ENCODE results near the gene NPM1.
A peak's percentile ranks its signal among the peaks of the same experiment; 100 is the strongest.
"Not testable (repeated sequence)": the region's sequence is repeated elsewhere in the genome, so short reads cannot be mapped to it uniquely, and the experiment has no call there.

Gene NPM1, protein sequence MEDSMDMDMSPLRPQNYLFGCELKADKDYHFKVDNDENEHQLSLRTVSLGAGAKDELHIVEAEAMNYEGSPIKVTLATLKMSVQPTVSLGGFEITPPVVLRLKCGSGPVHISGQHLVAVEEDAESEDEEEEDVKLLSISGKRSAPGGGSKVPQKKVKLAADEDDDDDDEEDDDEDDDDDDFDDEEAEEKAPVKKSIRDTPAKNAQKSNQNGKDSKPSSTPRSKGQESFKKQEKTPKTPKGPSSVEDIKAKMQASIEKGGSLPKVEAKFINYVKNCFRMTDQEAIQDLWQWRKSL

DNA sequence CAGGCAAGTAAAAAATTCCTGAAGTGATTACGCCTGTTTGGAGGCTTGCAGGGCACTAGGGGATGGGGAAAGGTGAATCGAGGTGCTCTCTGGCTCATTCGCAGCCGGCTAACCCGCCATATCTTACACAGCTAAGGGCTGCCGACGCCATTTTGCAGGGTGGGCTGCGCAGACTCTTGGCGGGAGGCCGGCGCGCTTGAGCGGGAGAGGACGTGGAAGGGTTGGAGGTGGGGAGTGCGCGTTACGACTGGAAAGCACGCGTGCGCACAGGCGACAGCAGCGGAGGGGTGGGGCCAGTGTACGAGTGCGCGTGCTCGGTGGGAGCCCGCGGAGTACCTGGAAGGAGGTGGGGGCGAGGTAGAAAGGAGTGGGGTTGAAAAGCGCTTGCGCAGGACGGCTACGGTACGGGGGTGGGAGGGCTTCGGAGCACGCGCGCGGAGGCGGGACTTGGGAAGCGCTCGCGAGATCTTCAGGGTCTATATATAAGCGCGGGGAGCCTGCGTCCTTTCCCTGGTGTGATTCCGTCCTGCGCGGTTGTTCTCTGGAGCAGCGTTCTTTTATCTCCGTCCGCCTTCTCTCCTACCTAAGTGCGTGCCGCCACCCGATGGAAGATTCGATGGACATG lies at the start of gene NPM1:
TSS of gene NPM1 (plus strand) at position 505 of the 625 bp plus-strand sequence. CDS start at position 605, 100 bp downstream.
- DNase-seq (ENCODE audit: low read depth): peak; percentile 97

DNA sequence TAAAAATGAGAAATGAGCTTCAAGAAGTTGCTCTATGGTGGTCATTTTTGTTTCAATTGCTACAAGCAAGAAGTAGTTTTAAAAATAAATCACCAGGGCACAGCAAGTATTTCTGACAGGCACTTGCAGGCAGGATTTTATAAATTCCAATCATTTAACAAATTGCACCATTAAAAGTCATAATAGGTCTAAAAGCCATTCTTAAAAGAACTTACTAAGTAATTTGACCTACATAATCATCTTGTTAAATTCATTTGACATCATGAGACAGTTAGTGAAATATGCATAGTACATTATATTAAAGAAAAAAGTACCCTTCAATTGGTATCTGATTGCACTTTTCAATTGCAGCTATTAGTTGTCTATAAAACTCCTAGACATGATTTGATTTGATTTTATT lies 47.6 kb upstream of the NPM1 start:
- no peak for DNase-seq (ENCODE audit: low read depth)

DNA sequence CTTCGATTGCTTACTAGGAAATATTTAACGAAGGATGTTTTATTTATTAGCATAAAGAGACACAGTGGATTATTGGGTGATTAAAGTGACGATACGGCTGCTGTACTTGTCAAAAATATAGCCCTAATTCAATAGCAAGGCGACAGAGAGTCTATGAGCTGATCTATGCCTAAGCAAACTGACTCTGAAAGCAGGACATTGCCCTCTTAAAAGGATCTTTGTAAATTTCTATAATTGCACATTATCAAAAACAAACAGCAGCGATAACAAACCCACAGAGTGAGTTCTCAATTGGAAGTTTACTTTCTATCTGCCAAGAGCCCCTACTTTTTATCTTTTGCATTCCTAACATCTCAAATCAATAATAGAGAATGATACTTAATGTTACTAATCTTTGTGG lies 47.2 kb upstream of the NPM1 start:
- DNase-seq (ENCODE audit: low read depth): no peak

DNA sequence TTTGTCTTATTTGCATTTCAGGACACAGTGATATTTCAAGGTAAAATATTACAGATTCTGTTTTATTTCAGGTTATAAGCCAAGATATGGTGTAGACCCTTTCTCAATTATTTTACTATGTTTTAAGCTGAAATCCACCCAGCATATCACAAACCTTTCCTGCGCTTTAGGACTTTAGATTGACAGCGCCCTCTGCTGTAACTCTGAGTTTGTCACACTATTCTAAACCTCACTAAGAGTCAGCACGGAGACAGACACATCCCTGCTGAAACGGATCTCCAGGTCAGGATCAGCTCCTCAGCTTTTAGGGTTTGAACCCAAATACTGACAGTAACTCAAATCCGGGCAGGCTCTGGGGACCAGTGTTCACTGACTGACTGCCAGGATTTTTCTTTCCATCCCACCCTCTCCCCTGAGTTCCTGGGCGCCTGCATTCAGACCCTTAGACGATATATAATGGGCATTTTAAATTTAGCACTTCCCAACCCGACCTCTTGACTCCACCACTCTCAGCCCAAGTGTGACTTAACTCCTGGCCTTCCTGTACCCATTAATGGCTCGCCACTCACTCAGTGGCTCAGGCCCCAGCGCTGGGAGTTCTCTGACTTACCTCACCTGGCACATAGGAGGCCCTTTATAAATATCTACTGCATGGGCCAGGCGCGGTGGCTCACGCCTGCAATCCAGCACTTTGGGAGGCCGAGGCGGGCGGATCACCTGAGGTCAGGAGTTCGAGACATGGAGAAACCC lies 45.1 kb upstream of the NPM1 start:
- DNase-seq (ENCODE audit: low read depth): peak; percentile 4

DNA sequence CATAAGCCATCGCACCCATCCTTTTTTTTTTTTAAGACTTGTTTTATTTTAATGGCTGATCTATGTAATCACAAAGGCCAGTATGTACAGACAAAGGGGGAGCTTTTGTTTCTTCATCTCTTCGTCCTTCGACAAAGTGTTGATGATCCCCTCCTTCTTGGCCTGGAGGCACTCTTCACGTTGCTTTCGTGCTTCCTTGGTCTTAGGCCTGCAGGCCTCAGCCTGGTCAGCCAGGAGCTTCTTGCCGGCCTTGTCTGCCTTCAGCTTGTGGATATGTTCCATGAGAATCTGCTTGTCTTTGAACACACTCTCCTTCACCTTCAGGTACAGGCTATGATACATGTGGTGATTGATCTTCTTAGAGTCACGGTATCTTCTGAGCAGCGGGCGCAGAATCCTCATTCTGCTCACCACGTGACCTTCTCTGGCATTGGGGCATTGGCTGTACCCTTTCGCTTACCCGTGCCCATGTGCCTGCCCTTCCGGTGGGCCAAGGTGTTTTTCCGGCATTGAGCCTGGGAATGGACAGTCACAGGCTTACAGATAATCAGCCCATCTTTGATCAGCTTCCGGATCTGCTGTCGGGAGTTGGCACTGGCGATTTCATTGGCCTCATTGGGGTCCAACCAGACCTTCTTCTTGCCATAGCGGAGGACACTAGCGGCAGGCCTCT lies 42.6 kb upstream of the NPM1 start:
- DNase-seq (ENCODE audit: low read depth): no peak

DNA sequence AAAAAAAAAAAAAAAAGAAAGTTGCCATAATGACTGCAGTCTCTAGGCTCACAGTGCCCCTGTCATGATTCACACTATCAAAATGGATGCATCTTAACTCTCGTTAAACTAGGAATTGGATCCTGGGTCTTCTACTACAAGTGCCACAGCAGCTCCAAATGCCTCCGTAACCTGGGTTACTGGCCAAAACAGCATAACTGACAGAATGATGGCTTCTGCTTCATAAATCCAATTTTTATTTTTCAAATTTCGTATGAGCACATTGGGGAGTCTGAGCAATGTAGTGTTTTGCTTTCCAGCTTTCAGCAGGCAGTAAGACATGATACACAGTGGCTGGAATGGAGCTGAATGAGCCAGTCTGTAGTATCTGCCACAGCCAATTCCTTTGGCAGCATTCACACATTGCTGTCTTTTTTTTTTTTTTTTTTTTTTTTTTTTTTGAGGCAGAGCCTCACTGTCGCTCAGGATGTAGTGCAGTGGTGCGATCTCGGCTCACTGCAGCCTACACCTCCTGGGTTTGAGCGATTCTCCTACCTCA lies 36.0 kb upstream of the NPM1 start:
- no peak for DNase-seq (ENCODE audit: low read depth)

DNA sequence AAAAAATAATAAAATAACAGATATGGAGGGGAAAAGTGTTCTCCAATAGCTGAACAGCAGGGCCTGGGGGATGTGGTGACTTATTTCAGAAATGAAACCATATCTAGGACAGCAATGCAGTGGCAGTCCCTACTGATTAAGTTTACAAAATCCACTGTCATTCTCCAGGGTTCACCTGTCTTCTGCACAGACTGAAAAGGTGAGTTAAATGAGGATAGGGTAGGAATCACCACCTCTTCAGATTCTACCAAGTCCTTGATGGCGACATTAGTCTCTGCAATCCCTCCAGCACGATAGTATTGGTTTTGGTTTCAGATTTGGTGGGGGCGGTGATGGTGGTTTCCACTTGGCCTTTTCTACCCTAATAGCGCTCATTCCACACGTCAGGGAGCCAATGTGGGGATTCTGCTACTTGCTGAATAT lies 32.3 kb upstream of the NPM1 start:
- DNase-seq (ENCODE audit: low read depth): no peak

DNA sequence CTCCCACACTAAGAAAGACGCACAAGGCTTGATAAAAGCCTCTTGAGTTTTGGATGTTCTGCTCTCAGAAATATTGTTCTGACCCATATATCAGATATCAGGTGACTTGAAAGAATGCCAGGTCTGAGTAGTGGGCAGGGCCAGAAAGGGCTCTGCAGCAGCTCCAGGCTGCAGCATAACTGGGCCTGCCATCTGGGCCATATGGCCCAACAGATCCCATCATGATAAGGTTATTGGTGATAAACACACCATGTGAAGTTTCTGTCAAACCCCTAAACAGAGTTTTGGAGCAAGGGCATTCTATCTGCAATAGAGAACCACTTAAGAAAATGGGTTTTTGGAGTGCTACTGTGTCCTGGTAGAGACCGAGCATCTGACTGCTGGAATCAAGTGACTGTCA lies 29.8 kb upstream of the NPM1 start:
- no peak for DNase-seq (ENCODE audit: low read depth)

DNA sequence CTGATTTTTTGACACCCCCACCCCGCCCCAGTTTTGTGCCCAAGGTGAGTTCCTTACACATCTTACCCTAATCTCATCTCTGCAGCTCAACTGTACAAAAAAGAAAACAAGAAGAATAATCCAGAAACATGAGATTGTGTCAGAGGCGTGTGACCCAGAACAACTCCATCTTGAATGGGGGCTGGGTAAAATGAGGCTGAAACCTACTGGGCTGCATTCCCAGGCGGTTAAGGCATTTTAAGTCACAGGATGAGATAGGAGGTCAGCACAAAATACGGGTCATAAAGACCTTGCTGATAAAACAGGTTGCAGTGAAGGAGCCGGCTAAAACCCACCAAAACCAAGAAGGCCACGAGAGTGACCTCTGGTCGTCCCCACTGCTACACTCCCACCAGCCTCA lies 26.5 kb upstream of the NPM1 start:
- DNase-seq (ENCODE audit: low read depth): not testable (repeated sequence)

DNA sequence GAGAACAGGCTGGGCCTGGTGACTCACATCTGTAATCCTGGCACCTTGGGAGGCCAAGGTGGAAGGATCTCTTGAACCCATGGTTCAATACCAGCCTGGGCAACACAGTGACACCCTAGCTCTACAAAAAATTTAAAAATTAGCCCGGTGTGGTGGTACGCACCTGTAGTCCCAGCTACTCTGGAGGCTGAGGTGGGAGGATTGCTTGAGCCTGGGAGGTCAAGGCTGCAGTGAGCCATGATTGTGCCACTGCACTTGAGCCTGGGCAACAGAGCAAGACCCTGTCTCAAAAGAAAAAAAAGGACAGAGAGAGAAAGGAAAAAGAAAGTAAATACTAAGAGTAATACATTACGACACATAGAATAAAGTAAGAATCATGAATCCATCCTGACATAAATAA lies 24.4 kb upstream of the NPM1 start:
- DNase-seq (ENCODE audit: low read depth): not testable (repeated sequence)

DNA sequence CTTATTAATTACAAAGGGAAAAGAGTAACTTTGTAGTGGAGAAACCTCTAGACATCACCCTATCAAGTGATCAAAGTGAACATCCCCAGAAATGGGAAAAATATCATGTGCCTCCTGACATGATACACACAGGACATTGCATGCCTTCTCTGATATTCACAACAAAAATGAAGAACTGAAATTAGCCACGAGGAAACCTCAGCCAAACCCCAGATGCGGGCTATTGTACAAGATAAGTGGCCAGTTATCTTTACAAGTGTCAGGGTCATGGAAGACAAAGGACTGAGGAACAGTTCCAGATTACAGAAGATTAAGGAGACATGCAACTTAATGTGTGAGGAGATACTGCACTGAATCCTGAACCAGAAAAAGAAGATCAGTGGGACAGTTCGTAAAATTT lies 23.8 kb upstream of the NPM1 start:
- DNase-seq (ENCODE audit: low read depth): no peak

DNA sequence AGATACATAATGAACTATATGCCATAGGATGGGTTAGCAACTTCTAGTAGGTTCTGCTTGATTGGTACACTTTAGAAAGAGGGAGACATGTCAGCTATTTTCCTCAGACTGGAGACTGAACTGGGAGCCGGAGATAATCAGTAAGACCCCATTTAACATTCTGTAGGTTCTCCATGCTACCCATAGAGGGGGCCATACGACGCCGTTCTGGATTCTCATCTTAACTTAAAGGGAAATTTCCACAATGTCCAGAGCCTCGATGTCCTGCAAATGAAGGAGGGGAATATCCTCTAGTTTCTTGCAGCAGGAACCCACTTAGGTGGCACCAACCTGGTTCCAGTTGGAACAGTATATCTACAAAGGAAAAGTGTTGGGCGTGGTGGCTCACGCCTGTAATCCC lies 22.3 kb upstream of the NPM1 start:
- DNase-seq (ENCODE audit: low read depth): no peak

DNA sequence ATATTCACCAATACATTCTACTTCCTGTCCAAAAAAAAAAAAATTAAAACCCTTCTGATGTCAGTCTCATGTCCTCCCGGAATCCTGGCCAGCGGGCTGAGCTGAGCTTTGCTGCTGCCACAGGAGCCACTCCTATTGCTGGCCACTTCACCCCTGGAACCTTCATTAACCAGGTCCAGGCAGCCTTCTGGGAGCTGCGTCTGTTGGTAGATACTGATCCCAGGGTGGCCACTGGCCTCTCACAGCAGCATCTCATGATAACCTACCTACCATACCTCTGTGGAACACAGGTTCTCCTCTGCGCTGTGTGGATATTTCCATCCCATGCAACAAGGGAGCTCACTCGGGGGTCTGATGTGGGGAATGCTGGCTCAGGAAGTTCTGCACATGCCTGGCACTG lies 21.0 kb upstream of the NPM1 start:
- no peak for DNase-seq (ENCODE audit: low read depth)

DNA sequence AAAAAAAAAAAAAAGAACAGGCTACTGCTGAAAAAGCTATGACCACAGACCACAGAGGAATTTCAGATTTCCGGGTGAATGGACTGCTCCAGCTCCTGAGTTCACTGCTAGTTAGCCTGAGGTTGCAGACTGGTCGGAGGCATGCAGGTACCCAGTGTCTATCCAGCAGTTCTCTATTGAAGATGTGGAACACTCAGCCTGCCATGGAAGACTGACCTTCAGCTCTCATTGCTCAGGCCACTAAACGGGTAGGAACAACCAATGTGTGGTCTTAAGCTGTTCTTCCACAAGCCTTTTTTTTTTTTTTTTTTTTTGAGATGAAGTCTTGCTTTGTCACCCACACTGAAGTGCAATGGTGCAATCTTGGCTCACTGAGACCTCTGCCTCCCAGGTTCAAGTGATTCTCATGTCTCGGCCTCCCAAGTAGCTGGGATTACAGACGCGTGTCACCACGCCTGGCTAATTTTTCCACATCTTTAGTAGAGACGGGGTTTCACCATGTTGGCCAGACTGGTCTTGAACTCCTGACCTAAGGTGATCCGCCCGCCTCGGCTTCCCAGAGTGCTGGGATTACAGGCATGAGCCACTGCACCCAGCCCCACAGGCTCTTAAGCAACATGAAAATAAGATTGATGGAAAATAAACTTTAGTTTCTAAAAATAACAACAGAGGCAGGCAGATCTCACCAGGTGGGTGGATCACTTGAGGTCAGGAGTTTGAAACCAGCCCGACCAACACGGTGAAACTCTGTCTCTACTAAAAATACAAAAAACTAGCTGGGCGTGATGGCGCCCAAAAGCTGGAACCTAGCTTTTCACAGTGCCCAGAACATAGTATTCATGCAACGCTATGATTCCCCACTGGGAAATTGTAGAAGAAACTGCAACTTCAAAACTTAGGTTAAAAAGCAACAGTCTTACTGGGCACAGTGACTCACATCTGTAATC lies 20.0 kb upstream of the NPM1 start:
- DNase-seq (ENCODE audit: low read depth): no peak

DNA sequence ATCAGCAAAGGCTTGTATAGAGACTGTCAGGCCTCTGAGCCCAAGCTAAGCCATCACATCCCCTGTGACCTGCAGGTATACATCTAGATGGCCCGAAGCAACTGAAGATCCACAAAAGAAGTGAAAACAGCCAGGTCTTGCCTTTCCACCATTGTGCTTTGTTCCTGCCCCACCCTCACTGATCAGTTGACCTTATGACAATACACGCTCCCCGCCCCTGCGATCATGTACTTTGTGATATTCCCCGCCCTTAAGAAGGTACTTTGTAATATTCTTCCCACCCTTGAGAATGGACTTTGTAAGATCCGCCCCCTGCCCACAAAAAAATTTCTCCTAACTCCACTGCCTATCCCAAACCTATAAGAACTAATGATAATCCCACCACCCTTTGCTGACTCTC lies 18.6 kb upstream of the NPM1 start:
- DNase-seq (ENCODE audit: low read depth): no peak

DNA sequence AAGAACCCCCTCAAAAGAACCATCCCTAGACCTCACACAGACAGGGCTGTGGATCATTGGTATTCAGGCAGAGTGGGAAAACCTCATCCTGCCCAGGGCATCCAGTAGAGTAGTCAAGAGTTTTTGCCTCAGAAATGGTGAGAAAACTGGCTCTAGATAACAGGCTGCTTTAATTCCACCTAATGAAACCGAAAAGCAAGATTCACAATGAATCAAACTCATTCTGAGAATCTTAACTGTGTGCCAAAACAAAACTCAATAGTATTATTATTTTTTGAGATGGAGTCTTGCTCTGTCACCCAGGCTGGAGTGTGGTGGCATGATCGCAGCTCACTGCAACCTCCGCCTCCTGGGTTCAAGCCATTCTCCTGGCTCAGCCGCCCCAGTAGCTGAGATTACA lies 17.8 kb upstream of the NPM1 start:
- no peak for DNase-seq (ENCODE audit: low read depth)

DNA sequence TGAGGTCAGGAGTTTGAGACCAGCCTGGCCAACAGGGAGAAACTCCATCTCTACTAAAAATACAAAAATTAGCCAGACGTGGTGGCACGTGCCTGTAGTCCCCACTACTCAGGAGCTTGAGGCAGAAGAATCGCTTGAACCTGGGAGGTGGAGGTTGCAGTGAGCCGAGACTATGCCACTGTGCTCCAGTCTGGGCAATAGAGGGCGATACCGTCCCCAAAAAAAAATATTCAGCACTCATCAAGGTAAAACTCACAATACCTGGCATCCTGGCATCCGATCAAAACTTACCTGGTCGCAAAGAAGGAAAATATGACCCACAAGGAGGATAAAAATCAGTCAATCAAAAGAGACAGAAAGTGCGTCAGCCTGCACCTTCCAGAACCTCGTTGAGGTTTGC lies 16.8 kb upstream of the NPM1 start:
- not testable (repeated sequence) for DNase-seq (ENCODE audit: low read depth)

DNA sequence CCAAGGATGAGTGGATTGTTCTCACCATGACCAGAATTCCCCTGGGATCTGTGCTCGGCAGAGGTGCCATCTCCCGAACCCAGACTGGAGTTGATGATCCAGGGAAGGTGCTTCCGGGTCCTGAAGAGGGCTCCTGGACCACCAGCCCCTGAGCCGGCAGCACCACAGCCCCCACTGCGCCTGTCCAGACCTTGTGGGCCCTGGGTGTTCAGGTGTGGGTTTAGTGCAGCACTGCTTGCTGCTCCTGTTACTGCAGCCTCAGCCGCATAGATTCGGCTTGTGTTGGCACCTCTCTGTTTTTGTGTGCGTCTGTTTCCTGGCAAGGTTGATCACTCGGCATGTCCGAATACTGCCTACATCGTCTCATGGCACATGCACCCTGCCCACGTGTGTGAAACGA lies 16.3 kb upstream of the NPM1 start:
- DNase-seq (ENCODE audit: low read depth): no peak

DNA sequence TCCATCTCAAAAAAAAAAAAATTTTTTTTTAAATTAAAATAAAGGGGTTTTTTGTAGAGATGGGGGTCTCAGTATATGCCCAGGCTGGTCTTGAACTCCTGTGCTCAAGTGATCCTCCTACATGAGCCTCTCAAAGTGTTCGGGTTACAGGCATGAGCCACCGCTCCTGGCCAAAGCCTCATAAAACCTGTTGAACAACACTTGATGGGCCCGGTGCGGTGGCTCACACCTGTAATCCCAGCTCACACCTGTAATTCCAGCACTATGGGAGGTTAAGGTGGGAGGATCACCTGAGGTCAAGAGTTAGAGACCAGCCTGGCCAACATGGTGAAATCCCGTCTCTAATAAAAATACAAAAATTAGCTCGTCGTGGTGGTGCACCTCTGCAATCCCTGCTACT lies 7.7 kb upstream of the NPM1 start:
- DNase-seq (ENCODE audit: low read depth): no peak

DNA sequence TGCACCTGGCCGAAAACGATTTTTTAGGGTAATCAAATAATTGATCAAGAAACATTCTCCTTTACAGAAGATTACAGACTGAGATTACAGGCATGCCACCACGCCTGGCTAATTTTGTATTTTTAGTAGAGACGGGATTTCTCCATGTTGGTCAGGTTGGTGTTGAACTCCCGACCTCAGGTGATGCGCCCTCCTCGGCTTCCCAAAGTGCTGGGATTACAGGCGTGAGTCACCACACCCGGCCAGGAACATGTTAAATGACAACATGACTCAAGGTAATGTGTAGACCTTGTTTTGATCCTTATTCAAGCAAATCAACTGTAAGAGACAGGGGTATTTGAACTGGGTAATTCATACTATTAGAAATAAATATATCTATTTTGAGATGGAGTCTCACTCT lies 3.2 kb upstream of the NPM1 start:
- not testable (repeated sequence) for DNase-seq (ENCODE audit: low read depth)

DNA sequence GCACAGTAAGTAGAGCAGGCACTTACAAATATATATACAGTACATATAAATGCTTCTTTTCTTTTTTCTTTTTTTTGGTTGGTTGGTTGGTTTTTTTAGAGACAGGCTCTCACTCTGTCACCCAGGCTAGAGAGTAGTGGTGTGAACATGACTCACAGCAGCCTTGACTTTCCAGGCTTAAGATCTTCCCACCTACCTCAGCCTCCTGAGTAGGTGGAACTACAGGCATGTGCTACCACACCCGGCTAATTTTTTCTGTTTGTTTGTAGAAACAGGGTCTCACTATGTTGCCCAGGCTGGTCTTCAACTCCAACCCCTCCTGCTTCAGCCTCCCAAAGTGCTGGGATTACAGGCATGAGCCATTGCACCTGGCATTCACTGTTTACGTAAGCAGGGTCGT lies 2.6 kb upstream of the NPM1 start:
- not testable (repeated sequence) for DNase-seq (ENCODE audit: low read depth)
